Fibroblast of peridontal ligament (primary cell): ENCODE measurements around the gene MCC.
A peak's percentile ranks its signal among the peaks of the same experiment; 100 is the strongest.
"Not testable (repeated sequence)": the region's sequence is repeated elsewhere in the genome, so short reads cannot be mapped to it uniquely, and the experiment has no call there.

Source experiments
- DNase-seq: peaks from one replicate; pipeline ENCODE4 v3.0.0-alpha.2; 2010; ENCODE audit errors: extremely low read depth

Gene MCC

DNA sequence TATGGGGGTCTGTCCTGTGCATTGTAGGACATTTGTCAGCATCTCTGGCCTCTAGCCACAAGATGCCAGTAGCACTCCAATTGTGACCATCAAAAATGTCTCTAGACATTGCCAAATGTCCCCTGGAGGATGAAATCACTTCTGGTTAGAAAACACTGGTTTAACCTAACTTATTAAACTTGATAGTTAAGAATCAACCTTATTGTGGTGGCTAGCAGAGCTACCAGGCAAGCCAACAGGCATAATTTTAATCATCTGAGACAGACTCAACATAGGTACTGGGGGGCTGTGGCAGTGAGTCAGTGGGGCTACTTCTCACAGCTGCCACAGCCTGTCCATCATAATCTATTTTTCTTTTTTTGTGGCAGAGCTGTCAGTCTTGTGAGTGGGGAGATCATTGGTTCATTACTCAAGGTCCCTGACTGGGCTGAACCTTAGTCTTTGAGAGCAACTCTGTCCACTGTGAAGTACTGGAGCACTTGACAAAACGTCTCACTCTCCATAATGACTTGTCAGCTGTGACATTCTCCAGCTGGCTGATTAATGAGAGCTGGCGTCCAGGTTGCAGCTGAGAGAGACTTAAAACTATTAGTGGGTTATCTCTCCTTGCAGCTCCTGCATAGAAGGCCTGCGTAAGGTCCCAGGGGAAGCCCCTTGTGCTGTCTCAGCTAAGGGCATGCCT, 403.7 kb downstream of the MCC start:
- DNase-seq, result no peak

DNA sequence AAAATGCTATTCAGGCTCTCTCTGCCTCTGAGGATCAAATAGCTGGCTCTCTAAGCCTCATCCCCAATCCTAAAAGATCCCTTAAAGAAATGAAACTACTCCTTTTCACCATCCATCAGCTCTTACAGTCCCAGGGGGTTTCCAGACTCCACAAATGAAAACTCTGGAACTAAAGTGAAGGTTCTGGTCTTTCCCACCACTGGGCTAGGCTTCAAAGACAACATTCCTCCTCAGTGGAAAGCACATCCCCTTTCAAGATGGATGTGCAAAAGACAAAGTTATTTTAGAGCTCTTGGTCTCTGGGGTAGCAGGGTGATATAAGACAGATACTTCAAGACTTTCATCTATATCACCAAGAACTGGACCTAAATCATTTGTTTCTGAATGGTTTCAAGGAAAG, 404.8 kb downstream of the MCC start:
- peak; percentile 45 for DNase-seq

DNA sequence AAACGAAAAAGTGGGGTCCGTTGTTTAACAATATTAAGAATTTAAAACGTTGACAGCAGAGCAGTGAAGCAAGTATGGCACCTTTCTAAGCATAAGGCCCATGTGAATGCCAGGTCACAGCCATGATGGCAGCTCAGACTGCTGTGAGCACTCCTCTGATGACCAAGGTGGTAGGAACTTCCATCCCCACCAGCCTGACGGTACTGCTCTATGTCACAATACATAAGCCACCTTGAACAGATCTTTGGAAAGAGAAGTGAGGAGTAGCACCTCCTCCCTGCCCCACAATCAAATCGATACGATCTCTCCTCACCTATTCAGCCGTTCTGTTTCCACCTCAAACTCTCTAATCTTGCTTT, 405.7 kb downstream of the MCC start:
- DNase-seq, result no peak

DNA sequence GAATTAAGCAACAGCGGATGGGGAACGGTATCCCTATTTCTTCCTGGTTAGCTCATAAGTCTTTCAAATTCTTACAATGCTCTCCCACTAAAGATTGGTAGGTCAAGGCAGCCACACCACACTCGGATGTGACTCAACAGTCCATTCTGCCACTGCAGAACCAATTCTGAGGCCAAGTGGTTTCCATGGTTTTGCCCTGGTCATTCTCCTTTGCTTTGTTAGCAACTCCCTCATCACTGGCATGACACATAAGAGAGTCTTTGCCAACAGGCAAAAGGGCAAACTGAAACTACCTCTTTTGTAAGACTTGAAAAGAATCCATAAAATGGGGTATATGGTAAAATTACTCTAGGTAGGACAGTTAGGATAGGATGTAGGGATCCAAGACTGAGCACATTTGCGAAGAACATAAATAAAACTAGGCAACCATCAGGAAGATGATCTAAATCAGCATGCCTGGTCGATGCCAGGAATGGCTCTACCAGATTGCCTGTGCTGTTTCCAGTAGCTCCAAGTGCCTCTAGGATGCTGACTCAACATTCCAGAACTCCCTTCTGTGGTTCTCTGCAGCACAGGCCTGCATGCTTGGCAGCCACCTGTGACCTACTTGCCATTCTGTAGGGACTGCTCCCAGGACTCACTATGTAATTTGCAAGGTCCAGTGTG, 406.2 kb downstream of the MCC start:
- peak; percentile 88 for DNase-seq

DNA sequence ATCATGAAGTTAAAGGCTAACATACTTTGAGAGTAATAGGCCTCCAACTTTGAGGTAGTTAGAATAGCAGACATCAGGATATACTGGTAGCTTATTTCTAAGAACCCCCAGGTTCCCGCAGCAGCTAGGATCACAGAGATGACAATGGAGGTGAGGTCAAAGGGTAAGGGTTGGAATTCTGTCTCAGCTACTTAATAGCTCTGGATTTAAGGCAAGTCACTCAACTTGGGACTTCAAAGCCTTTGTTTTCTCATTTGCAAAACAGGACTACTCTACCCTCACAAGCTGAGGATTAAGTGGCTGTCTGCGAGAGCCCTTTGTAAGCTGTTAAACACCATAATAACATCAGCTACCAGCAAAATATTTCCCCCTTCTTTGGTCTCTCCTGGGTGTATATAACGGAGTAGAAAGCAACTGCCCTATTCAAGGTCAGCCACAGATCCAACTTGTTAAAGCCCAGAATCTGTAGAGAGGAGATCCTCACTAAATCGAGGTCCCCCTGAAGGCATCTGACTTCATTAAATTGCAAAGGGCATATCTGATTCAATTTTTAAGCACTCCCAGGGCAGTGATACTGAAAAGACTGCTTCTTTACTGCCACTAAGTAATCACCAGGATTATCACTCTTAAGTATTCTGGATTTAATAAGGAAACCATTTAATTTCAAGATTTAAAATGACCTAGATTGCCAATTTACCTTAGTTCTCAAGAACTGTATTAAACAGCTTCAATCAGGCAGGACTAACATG, 407.0 kb downstream of the MCC start:
- DNase-seq, result no peak

DNA sequence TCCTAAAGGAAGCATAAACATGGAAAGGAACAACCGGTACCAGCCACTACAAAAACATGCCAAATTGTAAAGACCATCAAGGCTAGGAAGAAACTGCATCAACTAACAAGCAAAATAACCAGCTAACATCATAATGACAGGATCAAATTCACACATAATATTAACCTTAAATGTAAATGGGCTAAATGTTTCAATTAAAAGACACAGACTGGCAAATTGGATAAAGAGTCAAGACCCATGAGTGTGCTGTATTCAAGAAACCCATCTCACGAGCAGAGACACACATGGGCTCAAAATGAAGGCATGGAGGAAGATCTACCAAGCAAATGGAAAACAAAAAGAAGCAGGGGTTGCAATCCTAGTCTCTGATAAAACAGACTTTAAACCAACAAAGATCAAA, 411.6 kb downstream of the MCC start:
- DNase-seq, result not testable (repeated sequence)

DNA sequence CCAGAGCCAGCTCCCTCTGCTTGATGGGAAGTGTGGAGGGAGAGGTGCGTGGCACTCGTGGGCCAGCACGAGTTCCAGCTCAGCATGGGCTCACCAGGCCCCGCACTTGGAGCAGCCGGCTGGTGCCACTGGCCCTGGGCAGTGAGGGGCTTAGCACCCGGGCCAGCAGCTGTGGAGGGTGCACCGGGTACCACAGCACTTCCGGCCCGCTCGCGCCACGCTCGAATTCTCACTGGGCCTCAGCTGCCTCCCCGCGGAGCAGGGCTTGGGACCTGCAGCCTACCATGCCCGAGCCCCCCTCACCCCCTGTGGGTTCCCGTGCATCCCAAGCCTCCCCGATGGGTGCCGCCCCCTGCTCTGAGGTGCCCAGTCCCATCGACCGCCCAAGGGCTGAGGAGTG, 413.2 kb downstream of the MCC start:
- DNase-seq, result no peak

DNA sequence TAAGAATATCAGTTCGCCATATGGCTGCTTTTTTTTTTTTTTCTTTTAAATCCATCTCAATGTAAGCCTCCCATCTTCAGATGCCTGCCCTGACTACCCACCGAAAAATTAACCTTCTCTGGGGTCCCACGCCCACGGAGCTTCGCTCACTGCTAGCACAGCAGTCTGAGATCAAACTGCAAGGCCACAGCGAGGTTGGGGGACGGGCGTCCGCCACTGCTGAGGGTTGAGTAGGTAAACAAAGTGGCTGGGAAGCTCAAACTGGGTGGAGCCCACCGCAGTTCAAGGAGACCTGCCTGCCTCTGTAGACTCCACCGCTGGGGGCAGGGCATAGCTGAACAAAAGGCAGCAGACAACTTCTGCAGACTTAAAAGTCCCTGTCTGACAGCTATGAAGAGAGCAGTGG, 414.6 kb downstream of the MCC start:
- DNase-seq, result not testable (repeated sequence)

DNA sequence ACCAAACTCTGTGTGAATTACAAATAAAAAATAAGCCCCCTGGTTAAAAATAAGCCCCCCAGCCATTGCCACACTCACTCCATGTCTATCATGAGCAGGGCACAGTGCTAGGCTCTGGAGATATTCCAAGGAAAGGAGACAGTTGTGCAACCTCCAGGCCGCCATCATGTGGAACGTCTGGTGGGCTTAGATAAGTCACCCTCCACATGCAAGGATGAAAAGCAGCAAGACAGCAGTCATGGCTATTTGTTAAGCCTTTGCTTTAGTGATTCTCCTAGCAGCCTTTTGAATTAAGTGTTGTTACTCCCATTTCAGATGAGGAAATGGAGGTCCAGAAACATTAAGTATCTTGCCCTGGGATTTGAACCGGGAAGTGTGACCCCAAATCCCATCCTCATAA, 416.9 kb downstream of the MCC start:
- no peak for DNase-seq

DNA sequence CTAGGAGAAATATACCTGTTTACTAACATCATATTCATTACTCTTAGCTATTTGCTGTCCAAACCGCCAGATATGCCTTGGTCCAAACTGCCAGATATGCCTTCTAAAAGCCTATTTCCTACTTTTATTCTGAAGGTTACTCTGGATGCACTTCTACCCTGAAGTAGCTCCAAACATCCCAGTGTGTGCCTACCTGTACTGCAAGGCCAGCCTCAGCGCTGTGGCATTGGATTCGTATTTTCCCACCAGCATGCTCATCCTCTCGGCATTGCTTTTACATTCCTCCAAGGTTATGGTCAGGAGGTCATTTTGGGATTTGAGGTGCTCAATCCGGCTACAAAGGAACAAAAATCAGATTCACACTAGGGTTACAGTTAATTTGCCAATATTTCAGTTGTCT, 417.4 kb downstream of the MCC start:
- no peak for DNase-seq

DNA sequence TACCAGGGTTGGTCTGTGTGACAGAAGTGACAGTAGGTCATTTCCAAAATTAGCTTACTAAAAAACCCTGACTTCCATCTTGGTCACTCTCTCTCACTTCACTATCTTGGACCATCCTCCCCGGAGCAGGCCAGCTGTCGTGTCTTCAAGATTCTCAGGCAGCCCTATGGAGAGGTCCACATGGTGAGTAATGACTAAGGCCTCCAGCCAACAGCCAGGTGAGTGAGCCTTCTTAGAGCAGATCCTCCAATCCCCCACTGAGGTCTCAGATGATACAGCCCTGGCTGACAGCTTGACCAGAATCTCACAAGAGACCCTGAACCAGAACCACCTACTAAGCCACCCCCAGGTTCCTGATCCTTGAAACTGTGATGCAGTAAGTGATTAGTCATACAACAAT, 419.7 kb downstream of the MCC start:
- DNase-seq, result no peak

DNA sequence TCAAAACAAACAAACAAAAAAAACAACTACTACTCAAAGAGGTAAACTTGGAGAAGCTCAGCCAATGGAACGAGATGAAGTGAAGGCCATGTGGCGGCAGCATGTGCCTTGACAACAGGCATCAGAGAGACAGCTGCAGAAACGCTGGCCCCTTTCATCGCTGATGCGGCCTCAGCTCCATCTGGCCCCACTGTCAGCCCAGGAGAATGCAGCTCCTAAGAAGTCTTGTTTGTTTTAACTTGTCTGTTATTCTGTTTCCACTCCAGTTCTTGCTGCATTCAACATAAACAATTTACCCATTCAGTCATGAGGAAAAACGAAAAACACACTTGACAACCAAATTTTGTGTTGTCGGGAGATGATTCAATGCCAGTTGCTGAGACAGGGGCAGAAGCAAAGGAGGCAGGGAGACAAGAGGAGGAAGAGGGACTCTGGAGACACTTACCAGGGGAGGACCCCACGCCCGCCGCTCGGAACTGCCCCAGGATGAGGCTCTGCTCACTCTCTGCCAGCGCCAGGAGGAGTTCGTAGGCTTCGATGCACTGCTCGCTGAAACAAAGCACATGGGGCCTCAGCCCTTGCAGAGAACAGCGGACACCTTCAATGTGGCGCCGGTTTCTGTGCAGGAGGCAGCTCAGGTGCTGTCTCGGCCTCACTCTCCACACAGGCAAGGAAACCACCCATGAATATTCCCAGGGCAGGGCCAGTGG, 420.5 kb downstream of the MCC start:
- peak; percentile 65 for DNase-seq

DNA sequence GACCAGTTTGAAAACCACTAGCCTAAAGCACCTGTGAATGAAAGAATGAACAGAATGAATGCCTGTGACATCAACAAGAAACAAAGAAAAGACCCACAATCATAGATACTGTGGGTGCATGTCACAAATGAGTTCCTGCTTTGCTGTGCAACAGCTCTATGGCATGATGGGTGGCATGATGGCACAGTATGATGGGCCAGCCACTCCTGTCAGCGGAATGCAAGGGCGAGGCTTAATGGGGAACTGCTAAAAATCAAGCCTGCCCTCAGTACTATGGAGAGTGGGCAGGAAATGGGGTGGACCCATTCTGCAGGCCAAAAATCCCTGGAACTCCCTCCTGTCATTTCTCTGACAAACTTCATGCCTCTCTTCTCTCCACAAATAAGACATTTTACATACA, 422.6 kb downstream of the MCC start:
- no peak for DNase-seq

DNA sequence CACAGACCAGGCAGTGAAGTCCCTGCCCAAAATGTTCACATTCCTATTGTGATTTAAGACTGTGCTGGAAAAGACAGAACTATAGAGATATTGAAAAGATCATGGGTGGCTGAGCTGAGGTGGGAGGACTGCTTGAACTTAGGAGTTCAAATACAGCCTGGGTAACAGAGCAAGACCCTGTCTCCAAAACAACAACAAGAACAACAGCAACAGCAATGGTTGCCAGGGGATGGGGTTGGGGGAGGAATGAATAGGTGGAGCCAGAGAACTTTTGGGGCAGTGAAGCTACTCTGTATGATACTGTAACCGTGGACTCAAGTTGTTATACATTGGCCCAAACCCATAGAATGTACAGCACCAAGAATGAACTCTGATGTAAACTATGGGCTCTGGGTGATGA, 423.4 kb downstream of the MCC start:
- no peak for DNase-seq

DNA sequence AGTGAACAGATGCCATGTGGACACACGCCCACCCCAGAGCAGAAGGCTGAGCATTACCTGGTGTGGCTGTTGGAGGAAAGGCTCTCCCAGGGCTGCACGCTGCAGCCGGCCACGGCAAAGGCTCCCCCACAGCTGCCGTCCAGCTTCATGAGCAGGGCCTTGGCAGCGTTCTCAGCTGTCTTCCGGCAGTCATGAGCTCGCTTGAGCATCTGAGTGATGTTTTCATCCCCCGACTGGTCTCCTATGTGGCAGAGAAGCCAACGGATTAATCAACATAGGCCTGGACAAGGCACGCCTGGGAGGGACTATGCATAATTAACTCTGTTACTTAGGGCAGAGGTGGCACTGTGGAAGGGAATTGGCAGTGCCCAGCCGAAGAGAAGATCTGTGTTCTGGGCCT, 424.3 kb downstream of the MCC start:
- no peak for DNase-seq

DNA sequence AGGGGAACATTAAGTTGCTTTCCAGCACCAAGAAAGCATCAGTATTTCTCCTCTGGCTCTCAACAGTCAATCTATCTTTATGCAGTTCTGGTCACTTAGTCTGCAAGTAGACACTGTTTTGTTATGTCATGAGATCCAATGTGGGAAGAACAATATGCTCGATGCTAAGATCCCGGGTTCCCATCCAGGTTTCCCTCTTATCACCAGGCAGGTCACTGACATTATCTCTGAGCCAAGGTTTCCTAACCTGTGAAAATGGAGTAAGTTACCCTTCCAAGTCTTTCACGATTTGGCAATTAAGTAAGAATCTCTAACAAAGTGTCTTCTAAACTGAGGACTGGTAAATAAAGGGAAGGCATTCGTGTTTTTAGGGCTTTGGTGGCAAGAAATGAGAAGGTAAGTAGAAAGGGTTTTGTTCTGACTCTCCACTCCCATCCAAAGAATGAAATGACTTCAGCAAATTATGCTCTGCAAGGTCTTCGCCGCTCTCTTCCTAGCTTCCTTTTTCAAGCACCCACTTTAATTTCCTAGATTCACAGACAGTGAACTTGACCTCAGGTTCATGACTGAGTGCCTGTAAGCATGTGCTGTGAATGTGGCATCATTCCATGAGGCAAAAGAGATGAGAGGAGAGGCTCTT, 425.3 kb downstream of the MCC start:
- DNase-seq, result no peak

DNA sequence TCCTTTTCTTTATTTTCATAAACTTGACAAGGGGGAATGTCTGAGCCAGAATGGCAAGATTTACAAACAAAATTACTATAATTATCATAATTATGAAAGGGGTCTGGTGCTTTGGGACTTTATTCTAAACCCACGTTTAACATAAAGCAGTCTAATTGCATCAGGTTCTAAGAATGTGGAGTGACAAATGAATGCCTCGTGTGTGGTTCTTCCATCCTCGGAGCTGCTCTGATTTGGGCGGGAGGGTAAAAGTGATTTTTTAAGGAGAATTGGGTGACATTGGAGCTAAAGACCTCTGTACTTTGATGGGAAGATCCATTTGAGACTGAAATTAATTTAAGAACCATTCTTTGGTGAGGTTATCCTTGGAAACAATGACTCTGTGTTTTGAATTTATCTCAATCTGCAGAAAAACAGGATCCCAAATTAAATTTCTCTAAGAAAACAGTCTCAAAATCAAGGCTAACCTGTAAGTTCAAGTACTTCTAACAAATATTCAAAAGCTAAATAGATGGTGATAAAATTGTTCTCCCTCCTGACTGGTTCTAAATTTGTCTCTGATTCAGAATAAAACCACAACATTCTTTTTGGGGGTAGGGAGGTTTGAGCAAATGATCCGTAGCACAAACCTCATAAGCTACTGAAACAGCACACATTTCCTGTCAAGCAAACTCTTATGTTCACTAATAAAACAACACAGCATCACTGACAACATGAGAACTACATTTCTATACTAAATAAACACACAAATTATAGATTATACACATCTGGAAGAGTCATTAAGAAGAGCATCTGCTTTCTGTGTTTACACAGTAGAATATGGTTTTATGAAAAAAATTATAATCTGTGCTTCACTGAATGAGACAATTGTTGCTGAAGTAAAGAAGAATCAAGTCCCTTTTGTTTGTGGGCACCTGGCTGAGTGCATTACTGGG, 426.1 kb downstream of the MCC start:
- DNase-seq, result peak; percentile 84

DNA sequence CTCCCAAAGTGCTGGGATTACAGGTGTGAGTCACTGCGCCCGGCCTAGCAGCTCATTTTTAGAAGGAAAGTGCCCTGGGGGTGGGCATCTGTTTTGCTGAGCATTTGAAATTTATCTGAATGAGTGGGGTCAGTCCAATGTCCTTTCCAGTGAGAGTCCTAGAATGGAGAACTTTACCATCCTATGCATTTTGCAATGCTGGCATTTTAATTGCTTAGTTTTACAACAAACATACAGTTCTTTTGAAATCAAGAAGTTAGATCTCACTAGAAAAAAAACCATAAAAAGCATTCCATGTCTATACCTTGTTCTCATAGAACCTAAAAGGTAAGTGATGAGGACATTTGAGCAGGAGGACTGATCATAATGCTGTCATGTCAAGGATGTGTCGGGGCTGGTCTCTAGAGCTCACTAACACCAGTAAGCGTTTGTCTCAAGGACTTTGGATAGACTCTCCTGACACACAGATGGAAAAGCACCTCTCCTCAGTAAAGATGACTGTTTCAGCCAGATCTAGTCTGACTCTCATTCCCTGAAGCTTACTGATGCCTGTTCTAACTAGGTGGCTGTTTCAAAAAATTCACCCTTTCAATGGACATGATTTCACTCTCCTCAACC, 427.7 kb downstream of the MCC start:
- no peak for DNase-seq

DNA sequence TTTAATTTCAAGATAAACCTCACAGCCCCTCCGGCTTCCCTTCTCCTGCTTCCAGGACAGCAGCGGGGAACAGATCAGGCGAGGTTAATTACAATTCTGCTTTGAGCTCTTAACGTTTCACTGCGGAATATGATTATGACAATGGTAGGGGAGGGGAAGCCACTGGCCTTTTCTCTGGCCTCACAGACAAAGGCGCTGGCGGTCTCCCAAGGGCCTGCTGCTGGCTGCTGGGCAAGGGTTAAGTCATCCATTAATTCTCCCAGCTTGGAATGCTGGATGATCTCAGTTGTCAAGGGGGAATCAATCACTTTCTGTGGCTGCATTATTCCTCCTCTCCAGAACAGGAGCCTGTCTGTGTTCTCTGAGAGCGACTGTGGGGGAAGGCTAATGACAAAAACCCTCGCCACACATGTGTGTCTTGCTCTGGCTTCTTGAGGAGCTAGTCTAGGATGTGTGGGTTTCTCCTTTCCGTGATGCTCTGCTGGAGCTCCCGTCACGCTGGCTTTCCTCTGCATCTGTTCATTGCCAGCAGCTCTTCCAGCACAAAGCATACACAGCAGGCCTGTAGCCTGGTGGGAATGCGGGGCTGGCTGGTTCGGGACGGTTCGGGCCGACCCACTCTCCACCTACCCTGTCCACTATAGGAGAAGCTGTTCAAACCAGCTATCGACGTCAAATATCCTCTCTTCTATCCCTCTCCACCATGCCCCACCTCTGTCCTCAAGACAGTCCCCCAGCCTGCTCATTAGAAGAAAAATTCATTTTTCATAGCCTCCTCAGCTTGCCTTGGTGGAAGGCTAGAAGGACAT, 428.8 kb downstream of the MCC start:
- DNase-seq, result peak; percentile 62
